Natural killer cell (primary cell): ENCODE results near the gene NAA40. TPM values are rescaled to one million over a fixed set of nuclear protein-coding genes. Genes with fewer than 3 reads are reported as not detected.

ENCODE experiments used
- ATAC-seq, 3 donors: fragments of 150-1000 bp in 2 of 3; fragments of 200-7000 bp in 1 of 3; cut with Tn5 transposase; 1 replicate in 1 of 3; 2 replicates in 2 of 3; pipeline ENCODE4 v1.10.0; 2021; ENCODE audit warnings: mild to moderate bottlenecking in 2 of 3, moderate library complexity in 2 of 3
- DNase-seq, 2 donors: peaks; one replicate each; pipeline versions ENCODE4 v3.0.0 to v3.0.0-alpha.2; 2013 to 2021; ENCODE audit warnings: mixed read lengths in 1 of 2
- H3K27ac ChIP-seq: one replicate; pipeline ENCODE4 v1.5.1; 2013; ENCODE audit warnings: mild to moderate bottlenecking, low read length
- H3K27me3 ChIP-seq: one replicate; pipeline ENCODE4 v1.6.1; 2013; ENCODE audit warnings: low read length; ENCODE audit not compliant: control insufficient read depth, insufficient read depth
- H3K36me3 ChIP-seq: one replicate; pipeline ENCODE4 v1.6.1; 2013; ENCODE audit warnings: low read length; ENCODE audit not compliant: control insufficient read depth, insufficient read depth
- H3K4me1 ChIP-seq: one replicate; pipeline ENCODE4 v1.6.1; 2013; ENCODE audit warnings: low read length; ENCODE audit not compliant: control insufficient read depth, insufficient read depth
- H3K4me3 ChIP-seq: one replicate; pipeline ENCODE4 v1.5.1; 2013; ENCODE audit warnings: low read length
- H3K9me3 ChIP-seq: one replicate; pipeline ENCODE4 v1.6.1; 2013; ENCODE audit warnings: low read length; ENCODE audit not compliant: control insufficient read depth, insufficient read depth
- H3K27ac Mint-ChIP-seq, 2 donors: one replicate each; pipeline ENCODE4 v1.8.0; 2022; ENCODE audit warnings: mild to moderate bottlenecking in 2 of 2, mixed read lengths in 2 of 2, moderate library complexity in 1 of 2
- H3K27me3 Mint-ChIP-seq, 2 donors: one replicate each; pipeline ENCODE4 v1.8.0; 2022; ENCODE audit warnings: low read depth in 2 of 2, mixed read lengths in 2 of 2
- H3K36me3 Mint-ChIP-seq: one replicate; pipeline ENCODE4 v1.8.0; 2022; ENCODE audit warnings: mixed read lengths
- H3K4me1 Mint-ChIP-seq, 2 donors: one replicate each; pipeline ENCODE4 v1.8.0; 2022; ENCODE audit warnings: mixed read lengths in 2 of 2
- H3K4me3 Mint-ChIP-seq: one replicate; pipeline ENCODE4 v1.8.0; 2022; ENCODE audit warnings: mild to moderate bottlenecking, moderate library complexity, mixed read lengths
- H3K9me3 Mint-ChIP-seq, 2 donors: one replicate each; pipeline ENCODE4 v1.8.0; 2022; ENCODE audit warnings: mixed read lengths in 2 of 2
- CTCF ChIP-seq: fragments of 200-600 bp; IDR thresholded peaks from one replicate; pipeline ENCODE4 v1.8.0; 2022; ENCODE audit warnings: antibody characterized with exemption
- WGBS: methylation state at CpG from one replicate; pipeline ENCODE4 v1.1.7; 2013; ENCODE audit warnings: missing lambda C conversion rate; ENCODE audit not compliant: insufficient coverage; 5-methylcytosine and 5-hydroxymethylcytosine counted together
- intact Hi-C: fragments of 100-400 bp; cut with micrococcal nuclease; formaldehyde crosslinking; loops from one replicate; pipeline ENCODE4 v1.14.2; 2022
- total RNA-seq, 4 donors: library from RNA; stranded (reverse); fragments of 120-200 nt in 1 of 4; gene quantifications; one replicate each; pipeline versions ENCODE4 v1.2.3 to v1.2.4, GENCODE V29; 2013 to 2022

The NAA40 gene
- total RNA-seq, 3 donors from 2014 or later (not counting 1 experiment from before 2014, with no cell fraction given): 44.8 to 72.1 (median 57.4) TPM

GRCh38 chr11:63974259-63975143 is 35.7 kb downstream of the NAA40 start, which contains the start of gene COX8A:
Gene COX8A (plus strand): TSS chr11:63974620. CDS start chr11:63974681, 61 bp downstream.
- Mint-ChIP-seq H3K36me3 (no peaks in the 10 kb centered on the region), H3K4me3 (peak within 1 kb of the TSS; percentile 99), H3K27me3 (no peaks in the 10 kb centered on the region), H3K4me1 (peaks cover 11 to 22% of the 10 kb centered on the region in 2 donors), H3K9me3 (no peaks in the 10 kb centered on the region), H3K27ac (peak within 1 kb of the TSS; percentile 94 to 96)
- no peak for TF ChIP-seq CTCF
- Histone ChIP-seq H3K27me3 (peaks cover 4% of the 10 kb centered on the region), H3K4me1 (peaks cover 23% of the 10 kb centered on the region), H3K4me3 (peak within 1 kb of the TSS; percentile 99), H3K9me3 (no peaks in the 10 kb centered on the region), H3K36me3 (peaks cover 3% of the 10 kb centered on the region), H3K27ac (peak within 1 kb of the TSS; percentile 92)
- under 1% methylated on average over 64 of the region's 67 CpGs for WGBS
- intact Hi-C loops: no loop called here
- peak; percentile 98 to 99 (median 98) for ATAC-seq
- peak; percentile 89 to 99 for DNase-seq

GRCh38 chr11:63978551-63979239 is 39.9 kb downstream of the NAA40 start:
- no peaks in the 10 kb centered on the region for H3K27me3 ChIP-seq
- no peaks in the 10 kb centered on the region for H3K9me3 Mint-ChIP-seq
- H3K36me3 ChIP-seq: peaks cover 3% of the 10 kb centered on the region
- H3K4me3 Mint-ChIP-seq: peak overlapping the region; percentile 7
- peaks cover 11 to 22% of the 10 kb centered on the region in 2 donors for H3K4me1 Mint-ChIP-seq
- no peaks in the 10 kb centered on the region for H3K27me3 Mint-ChIP-seq
- intact Hi-C loops: no loop called here
- no peak for DNase-seq
- peaks cover 30% of the 10 kb centered on the region for H3K4me1 ChIP-seq
- H3K9me3 ChIP-seq: no peaks in the 10 kb centered on the region
- H3K27ac ChIP-seq: no peak overlapping the region
- TF ChIP-seq CTCF: no peak
- WGBS: 93% methylated on average over 10 of the region's 10 CpGs
- no peaks in the 10 kb centered on the region for H3K36me3 Mint-ChIP-seq
- H3K4me3 ChIP-seq: no peak overlapping the region
- H3K27ac Mint-ChIP-seq: peak overlapping the region; percentile 16 to 43
- no peak for ATAC-seq

- no peak overlapping the region for H3K4me3 ChIP-seq
- H3K27ac ChIP-seq: no peak overlapping the region
- intact Hi-C loops: no loop called here
- TF ChIP-seq CTCF: no peak
- Mint-ChIP-seq H3K27ac (no peak overlapping the region), H3K36me3 (no peaks in the 10 kb centered on the region), H3K4me3 (peak overlapping the region; percentile 9), H3K9me3 (no peaks in the 10 kb centered on the region), H3K27me3 (no peaks in the 10 kb centered on the region), H3K4me1 (peaks cover 11 to 19% of the 10 kb centered on the region in 2 donors)
- ATAC-seq: no peak
- no peaks in the 10 kb centered on the region for H3K27me3 ChIP-seq
- H3K36me3 ChIP-seq: peaks cover 3% of the 10 kb centered on the region
- peaks cover 25% of the 10 kb centered on the region for H3K4me1 ChIP-seq
- no peaks in the 10 kb centered on the region for H3K9me3 ChIP-seq
- WGBS: 80% methylated on average over 5 of the region's 5 CpGs
- no peak for DNase-seq
These were observed 40.6 kb downstream of the NAA40 start for GRCh38 chr11:63979426-63979825.
